ENCODE data around the gene PPP6R3.

GRCh38 chr11:68546555-68546954 is 86.0 kb downstream of the PPP6R3 start:
- no peak for TF ChIP-seq EZH2 (IDR thresholded peaks at IDR 0.05; ENCODE audit: borderline replicate concordance, low read length)
- no peak for TF ChIP-seq CTCF (IDR thresholded peaks at IDR 0.05; ENCODE audit: low read length)

All from OCI-LY1 (cell line).